ENCODE measurements around the gene CXCL13.
"Not testable (repeated sequence)": the region's sequence is repeated elsewhere in the genome, so short reads cannot be mapped to it uniquely, and the experiment has no call there.

The CXCL13 gene

GRCh38 chr4:77652237-77652897 lies 46.7 kb downstream of the CXCL13 start:
- no peak for TF ChIP-seq CTCF (IDR thresholded peaks at IDR 0.05; ENCODE audit: insufficient read depth, low read length, poor library complexity, severe bottlenecking)

GRCh38 chr4:77653162-77653758 lies 47.6 kb downstream of the CXCL13 start:
- H3K36me3 ChIP-seq (ENCODE audit: control insufficient read depth, insufficient read depth, low read length), result no peaks in the 10 kb centered on the region
- TF ChIP-seq CTCF (IDR thresholded peaks at IDR 0.05; ENCODE audit: insufficient read depth, low read length, poor library complexity, severe bottlenecking), result no peak
- no peak for DNase-seq (ENCODE audit: extremely low read depth, insufficient read length)
- H3K4me3 ChIP-seq (replicated peaks; ENCODE audit: low read depth, low read length), result no peak overlapping the region
- H3K27me3 ChIP-seq (replicated peaks; ENCODE audit: control insufficient read depth, insufficient read depth, low read length), result no peaks in the 10 kb centered on the region

More at GRCh38 chr4:77652237-77652897, 46.7 kb downstream of the CXCL13 start:
- Histone ChIP-seq H3K27me3 (replicated peaks; ENCODE audit: control insufficient read depth, insufficient read depth, low read length) (no peaks in the 10 kb centered on the region), H3K36me3 (ENCODE audit: control insufficient read depth, insufficient read depth, low read length) (no peaks in the 10 kb centered on the region), H3K4me3 (replicated peaks; ENCODE audit: low read depth, low read length) (no peak overlapping the region)
- no peak for DNase-seq (ENCODE audit: extremely low read depth, insufficient read length)

- H3K27me3 ChIP-seq (replicated peaks; ENCODE audit: control insufficient read depth, insufficient read depth, low read length), result not testable (repeated sequence)
These were observed 54.7 kb downstream of the CXCL13 start for GRCh38 chr4:77660318-77660717.

More at GRCh38 chr4:77660318-77660717, 54.7 kb downstream of the CXCL13 start:
- H3K4me3 ChIP-seq (replicated peaks; ENCODE audit: low read depth, low read length); H3K36me3 ChIP-seq (ENCODE audit: control insufficient read depth, insufficient read depth, low read length); DNase-seq (ENCODE audit: extremely low read depth, insufficient read length): not testable (repeated sequence)
